NCI-H446 treated with DMSO at 0.1 percent for 48 hours (cell line): ENCODE measurements around the gene TPD52L2.

ENCODE experiments used
- DNase-seq: peaks from one replicate; lab custom pipeline; 2025; lab: John Stamatoyannopoulos, UW

The TPD52L2 gene

GRCh38 chr20:63864978-63865640 lies at the start of gene TPD52L2:
TSS of gene TPD52L2 (plus strand) at chr20:63865270. CDS start at chr20:63865366, 96 bp downstream.
- DNase-seq, result peak; percentile 99

- no peak for DNase-seq
Measured at GRCh38 chr20:63815615-63816253, 49.3 kb upstream of the TPD52L2 start.

- DNase-seq, result no peak
Measured at GRCh38 chr20:63819224-63819921, 45.7 kb upstream of the TPD52L2 start.

- no peak for DNase-seq
Measured at GRCh38 chr20:63821811-63822210, 43.3 kb upstream of the TPD52L2 start.

GRCh38 chr20:63822276-63822696 lies 42.8 kb upstream of the TPD52L2 start:
- no peak for DNase-seq

GRCh38 chr20:63823691-63824311 lies 41.3 kb upstream of the TPD52L2 start:
- no peak for DNase-seq

GRCh38 chr20:63825331-63826118 lies 39.5 kb upstream of the TPD52L2 start:
- DNase-seq, result no peak

- DNase-seq, result no peak
Measured at GRCh38 chr20:63826753-63827152, 38.3 kb upstream of the TPD52L2 start.

GRCh38 chr20:63828124-63828523 lies 36.9 kb upstream of the TPD52L2 start:
- no peak for DNase-seq

GRCh38 chr20:63828545-63828944 lies 36.5 kb upstream of the TPD52L2 start:
- DNase-seq, result no peak

- no peak for DNase-seq
Measured at GRCh38 chr20:63828951-63829350, 36.1 kb upstream of the TPD52L2 start.

GRCh38 chr20:63829603-63829944 lies 35.5 kb upstream of the TPD52L2 start:
- no peak for DNase-seq

- no peak for DNase-seq
Measured at GRCh38 chr20:63829945-63830835, 34.9 kb upstream of the TPD52L2 start.

GRCh38 chr20:63830841-63831588 lies 34.1 kb upstream of the TPD52L2 start, which contains the start of gene ZBTB46:
TSS of gene ZBTB46 (minus strand) at chr20:63831264. CDS start at chr20:63790757, 40,507 bp downstream.
- DNase-seq, result no peak

GRCh38 chr20:63831646-63831992 lies 33.5 kb upstream of the TPD52L2 start:
- DNase-seq, result no peak

GRCh38 chr20:63831993-63832686 lies 32.9 kb upstream of the TPD52L2 start:
- no peak for DNase-seq

GRCh38 chr20:63833776-63834490 lies 31.1 kb upstream of the TPD52L2 start:
- no peak for DNase-seq

GRCh38 chr20:63834491-63834880 lies 30.6 kb upstream of the TPD52L2 start:
- peak; percentile 51 for DNase-seq
